ACC112 (cell line): ENCODE measurements around the gene ZNF555.
"Not testable (repeated sequence)": the region's sequence is repeated elsewhere in the genome, so short reads cannot be mapped to it uniquely, and the experiment has no call there.

Experiments
- H2AFZ ChIP-seq: fragments of 200-600 bp; sonication (generic); one replicate; pipeline ENCODE4 v1.6.0; 2017; ENCODE audit warnings: antibody characterized with exemption, low read length; ENCODE audit not compliant: unreplicated experiment
- H3K27ac ChIP-seq: fragments of 200-600 bp; sonication (generic); 2 replicates; pipeline ENCODE4 v1.5.1; 2014; ENCODE audit warnings: low read depth, mild to moderate bottlenecking, antibody characterized with exemption, low read length, moderate library complexity
- H3K27me3 ChIP-seq: fragments of 200-600 bp; sonication (generic); 2 replicates; pipeline ENCODE4 v1.6.1; 2014; ENCODE audit warnings: mild to moderate bottlenecking, antibody characterized with exemption, low read length, moderate library complexity, mixed read lengths; ENCODE audit not compliant: insufficient read depth
- H3K36me3 ChIP-seq: fragments of 200-600 bp; sonication (generic); 2 replicates; pipeline ENCODE4 v1.6.1; 2016; ENCODE audit warnings: mild to moderate bottlenecking, antibody characterized with exemption, low read length, moderate library complexity, mixed read lengths; ENCODE audit not compliant: insufficient read depth
- H3K4me1 ChIP-seq: fragments of 200-600 bp; sonication (generic); one replicate; pipeline ENCODE4 v1.6.1; 2016; ENCODE audit warnings: low read length, mixed read lengths; ENCODE audit not compliant: insufficient read depth, unreplicated experiment, control insufficient read depth
- H3K4me3 ChIP-seq: fragments of 200-600 bp; sonication (generic); 2 replicates; pipeline ENCODE4 v1.5.1; 2014; ENCODE audit warnings: mild to moderate bottlenecking, low read depth, low read length
- H3K79me2 ChIP-seq: fragments of 200-600 bp; sonication (generic); one replicate; pipeline ENCODE4 v1.6.0; 2016; ENCODE audit warnings: low read length; ENCODE audit not compliant: control insufficient read depth, unreplicated experiment, insufficient read depth

ZNF555 gene

GRCh38 chr19:2877398-2878331, 36.4 kb downstream of the ZNF555 start:
- H2AFZ ChIP-seq, result no peak overlapping the region
- no peak overlapping the region for H3K4me3 ChIP-seq
- H3K79me2 ChIP-seq, result no peaks in the 10 kb centered on the region
- no peaks in the 10 kb centered on the region for H3K4me1 ChIP-seq
- H3K36me3 ChIP-seq, result no peaks in the 10 kb centered on the region
- no peak overlapping the region for H3K27ac ChIP-seq
- no peaks in the 10 kb centered on the region for H3K27me3 ChIP-seq

- Histone ChIP-seq H3K36me3 (no peaks in the 10 kb centered on the region), H3K27ac (no peak overlapping the region), H3K27me3 (no peaks in the 10 kb centered on the region), H2AFZ (no peak overlapping the region), H3K4me3 (no peak overlapping the region), H3K79me2 (no peaks in the 10 kb centered on the region), H3K4me1 (no peaks in the 10 kb centered on the region)
Observed at GRCh38 chr19:2883686-2884439, 42.6 kb downstream of the ZNF555 start.

GRCh38 chr19:2885736-2886135, 44.5 kb downstream of the ZNF555 start:
- Histone ChIP-seq H3K27me3 (no peaks in the 10 kb centered on the region), H3K4me1 (no peaks in the 10 kb centered on the region), H3K79me2 (no peaks in the 10 kb centered on the region), H2AFZ (no peak overlapping the region), H3K4me3 (no peak overlapping the region), H3K27ac (no peak overlapping the region), H3K36me3 (no peaks in the 10 kb centered on the region)

- Histone ChIP-seq H3K27ac (no peak overlapping the region), H3K4me3 (peak overlapping the region; percentile 50), H2AFZ (peak overlapping the region; percentile 72)
Observed at GRCh38 chr19:2887391-2887914, 46.2 kb downstream of the ZNF555 start.

GRCh38 chr19:2888731-2889224, 47.5 kb downstream of the ZNF555 start:
- Histone ChIP-seq H2AFZ (peak overlapping the region; percentile 50), H3K4me3 (peak overlapping the region; percentile 47), H3K27ac (no peak overlapping the region)

More at GRCh38 chr19:2887391-2887914, 46.2 kb downstream of the ZNF555 start:
- no peaks in the 10 kb centered on the region for H3K79me2 ChIP-seq
- H3K4me1 ChIP-seq, result no peaks in the 10 kb centered on the region
- H3K27me3 ChIP-seq, result no peaks in the 10 kb centered on the region
- H3K36me3 ChIP-seq, result no peaks in the 10 kb centered on the region

GRCh38 chr19:2890531-2890930, 49.3 kb downstream of the ZNF555 start:
- not testable (repeated sequence) for H3K79me2 ChIP-seq, H3K27me3 ChIP-seq, H3K4me1 ChIP-seq, H3K4me3 ChIP-seq, H3K36me3 ChIP-seq, H3K27ac ChIP-seq, H2AFZ ChIP-seq

More at GRCh38 chr19:2888731-2889224, 47.5 kb downstream of the ZNF555 start:
- Histone ChIP-seq H3K36me3 (no peaks in the 10 kb centered on the region), H3K79me2 (no peaks in the 10 kb centered on the region), H3K4me1 (no peaks in the 10 kb centered on the region), H3K27me3 (no peaks in the 10 kb centered on the region)

GRCh38 chr19:2896694-2897093, 55.4 kb downstream of the ZNF555 start:
- Histone ChIP-seq H3K36me3 (no peaks in the 10 kb centered on the region), H2AFZ (no peak overlapping the region), H3K27ac (no peak overlapping the region), H3K79me2 (peaks cover 1% of the 10 kb centered on the region), H3K4me1 (no peaks in the 10 kb centered on the region), H3K4me3 (no peak overlapping the region), H3K27me3 (no peaks in the 10 kb centered on the region)

- H3K4me3 ChIP-seq, result peak within 1 kb of the TSS; percentile 97
- no peaks in the 10 kb centered on the region for H3K36me3 ChIP-seq
- peak within 1 kb of the TSS; percentile 94 for H2AFZ ChIP-seq
- no peaks in the 10 kb centered on the region for H3K27me3 ChIP-seq
- H3K79me2 ChIP-seq, result peaks cover 17% of the 10 kb centered on the region
- H3K4me1 ChIP-seq, result peaks cover 4% of the 10 kb centered on the region
- H3K27ac ChIP-seq, result peak within 1 kb of the TSS; percentile 75; the same call in 1 of the 2 replicates
Observed at GRCh38 chr19:2900296-2901252, 59.3 kb downstream of the ZNF555 start, which contains the start of gene ZNF57. ZNF57 (plus strand) TSS chr19:2900928; CDS start chr19:2901046, 118 bp downstream.

GRCh38 chr19:2902590-2903218, 61.4 kb downstream of the ZNF555 start:
- Histone ChIP-seq H3K36me3 (no peaks in the 10 kb centered on the region), H3K4me3 (no peak overlapping the region), H3K4me1 (peaks cover 4% of the 10 kb centered on the region), H3K79me2 (peaks cover 17% of the 10 kb centered on the region), H2AFZ (no peak overlapping the region), H3K27ac (no peak overlapping the region), H3K27me3 (no peaks in the 10 kb centered on the region)
